ENCODE measurements around the gene PLA2G4E.

DNA sequence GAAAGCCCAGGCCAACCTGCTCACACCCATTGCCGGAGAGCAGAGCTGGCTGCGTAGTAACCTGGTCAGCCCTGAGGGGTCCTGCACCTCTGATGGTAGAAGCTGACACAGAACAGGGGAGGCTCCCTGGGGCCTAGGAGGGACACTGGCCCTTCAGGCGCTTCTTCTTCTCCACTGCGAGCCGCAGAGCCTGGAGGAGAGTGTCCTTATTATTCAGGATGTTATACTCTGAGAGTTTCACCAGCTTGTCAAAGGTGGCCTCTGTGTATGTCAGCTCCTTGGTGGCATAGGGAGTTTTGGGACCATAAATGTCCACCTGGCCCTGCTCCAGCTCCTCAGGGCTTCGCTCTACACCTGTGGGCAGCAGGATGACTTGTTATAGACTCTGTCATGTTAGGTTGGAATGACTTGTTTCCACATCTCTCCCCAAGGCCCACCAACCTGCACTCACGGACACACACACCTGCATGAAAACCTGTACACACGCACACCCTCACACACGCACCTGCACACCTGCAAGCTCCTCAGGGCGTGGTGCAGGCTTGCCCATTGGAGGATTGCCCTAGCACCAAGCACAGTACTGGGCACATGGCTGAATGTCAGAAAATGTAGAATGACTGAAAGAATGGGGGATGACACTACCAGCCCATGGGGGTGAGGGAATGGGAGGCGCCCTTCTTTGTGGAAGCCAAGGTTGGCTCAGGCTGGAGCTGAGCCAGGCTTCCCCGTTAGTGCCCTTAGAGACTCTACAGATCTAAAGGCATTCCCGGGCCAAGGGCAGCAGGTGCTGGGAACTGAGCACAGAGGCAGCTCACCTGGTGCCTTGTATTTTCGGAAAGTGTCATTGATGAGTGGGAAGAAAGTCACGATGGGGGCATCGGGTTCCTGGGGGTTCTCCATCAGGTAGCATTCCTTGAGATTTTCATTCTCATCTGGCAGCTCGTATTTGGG, 36.9 kb downstream of the PLA2G4E start:
- TF ChIP-seq, protein P1, sequence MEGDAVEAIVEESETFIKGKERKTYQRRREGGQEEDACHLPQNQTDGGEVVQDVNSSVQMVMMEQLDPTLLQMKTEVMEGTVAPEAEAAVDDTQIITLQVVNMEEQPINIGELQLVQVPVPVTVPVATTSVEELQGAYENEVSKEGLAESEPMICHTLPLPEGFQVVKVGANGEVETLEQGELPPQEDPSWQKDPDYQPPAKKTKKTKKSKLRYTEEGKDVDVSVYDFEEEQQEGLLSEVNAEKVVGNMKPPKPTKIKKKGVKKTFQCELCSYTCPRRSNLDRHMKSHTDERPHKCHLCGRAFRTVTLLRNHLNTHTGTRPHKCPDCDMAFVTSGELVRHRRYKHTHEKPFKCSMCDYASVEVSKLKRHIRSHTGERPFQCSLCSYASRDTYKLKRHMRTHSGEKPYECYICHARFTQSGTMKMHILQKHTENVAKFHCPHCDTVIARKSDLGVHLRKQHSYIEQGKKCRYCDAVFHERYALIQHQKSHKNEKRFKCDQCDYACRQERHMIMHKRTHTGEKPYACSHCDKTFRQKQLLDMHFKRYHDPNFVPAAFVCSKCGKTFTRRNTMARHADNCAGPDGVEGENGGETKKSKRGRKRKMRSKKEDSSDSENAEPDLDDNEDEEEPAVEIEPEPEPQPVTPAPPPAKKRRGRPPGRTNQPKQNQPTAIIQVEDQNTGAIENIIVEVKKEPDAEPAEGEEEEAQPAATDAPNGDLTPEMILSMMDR (IDR thresholded peaks at IDR 0.05): no peak
- TF ChIP-seq POLR2A (IDR thresholded peaks at IDR 0.05): no peak
- TF ChIP-seq EP300 (IDR thresholded peaks at IDR 0.05): no peak
